ENCODE results near the gene HSBP1L1. TPM values are rescaled to one million over a fixed set of nuclear protein-coding genes. Genes with fewer than 3 reads are reported as not detected.
A peak's percentile ranks its signal among the peaks of the same experiment; 100 is the strongest.
"Not testable (repeated sequence)": the region's sequence is repeated elsewhere in the genome, so short reads cannot be mapped to it uniquely, and the experiment has no call there.

HSBP1L1 gene
- total and polyA plus RNA-seq, 9 donors, result 7.6 to 26.2 (median 12.3) TPM

- no peak for DNase-seq
- Histone ChIP-seq H3K4me3 (no peak overlapping the region), H3K27me3 (no peaks in the 10 kb centered on the region), H3K4me1 (ENCODE audit: insufficient read depth) (no peaks in the 10 kb centered on the region), H3K36me3 (no peaks in the 10 kb centered on the region), H3K9me3 (no peaks in the 10 kb centered on the region), H3K27ac (no peak overlapping the region)
- 92 to 100% (median 95%) methylated on average over 2 of the region's 2 CpGs for WGBS, 3 donors
- TF ChIP-seq CTCF (IDR thresholded peaks at IDR 0.05) (no peak), EP300 (IDR thresholded peaks at IDR 0.05) (no peak), POLR2A (IDR thresholded peaks at IDR 0.05) (no peak)
- intact Hi-C loops (cut with DNase I), result no loop called here
These were observed 5.5 kb upstream of the HSBP1L1 start for GRCh38 chr18:79958981-79959380.

- 12 to 18% (median 14%) methylated on average over 12 of the region's 12 CpGs for WGBS, 3 donors
- H3K36me3 ChIP-seq; H3K27me3 ChIP-seq; intact Hi-C loops (cut with DNase I); H3K4me1 ChIP-seq (ENCODE audit: insufficient read depth); H3K9me3 ChIP-seq; DNase-seq; H3K27ac ChIP-seq; H3K4me3 ChIP-seq: not testable (repeated sequence)
These were observed 4.2 kb upstream of the HSBP1L1 start for GRCh38 chr18:79960161-79960801.

- intact Hi-C loops (cut with DNase I), result no loop called here
- Histone ChIP-seq H3K36me3 (no peaks in the 10 kb centered on the region), H3K27me3 (no peaks in the 10 kb centered on the region), H3K27ac (no peak overlapping the region), H3K9me3 (no peaks in the 10 kb centered on the region), H3K4me1 (ENCODE audit: insufficient read depth) (peaks cover 4% of the 10 kb centered on the region), H3K4me3 (no peak overlapping the region)
- WGBS, 3 donors, result 78 to 88% (median 82%) methylated on average over 16 of the region's 16 CpGs
- TF ChIP-seq EP300 (IDR thresholded peaks at IDR 0.05) (no peak), POLR2A (IDR thresholded peaks at IDR 0.05) (no peak), CTCF (IDR thresholded peaks at IDR 0.05) (no peak)
- peak in 1 of 5 donors; percentile 22 for DNase-seq
These were observed 3.4 kb upstream of the HSBP1L1 start for GRCh38 chr18:79960921-79961526.

GRCh38 chr18:79961527-79962291, 2.7 kb upstream of the HSBP1L1 start:
- peaks cover 4% of the 10 kb centered on the region for H3K4me1 ChIP-seq (ENCODE audit: insufficient read depth)
- peak in 2 of 5 donors; percentile 13 to 29 for DNase-seq
- H3K9me3 ChIP-seq, result no peaks in the 10 kb centered on the region
- H3K36me3 ChIP-seq, result no peaks in the 10 kb centered on the region
- intact Hi-C loops (cut with DNase I), result no loop called here
- H3K27ac ChIP-seq, result no peak overlapping the region
- no peaks in the 10 kb centered on the region for H3K27me3 ChIP-seq
- TF ChIP-seq EP300 (IDR thresholded peaks at IDR 0.05) (no peak), CTCF (IDR thresholded peaks at IDR 0.05) (no peak), POLR2A (IDR thresholded peaks at IDR 0.05) (no peak)
- H3K4me3 ChIP-seq, result no peak overlapping the region
- WGBS, 3 donors, result 61 to 77% (median 68%) methylated on average over 27 to 29 of the region's 29 CpGs
